GM19025 (cell line): ENCODE measurements around the gene ANKRD45.
"Not testable (repeated sequence)": the region's sequence is repeated elsewhere in the genome, so short reads cannot be mapped to it uniquely, and the experiment has no call there.

Experiments used
- ATAC-seq: cut with Tn5 transposase; IDR thresholded peaks from one replicate; pipeline ENCODE4 v1.9.1; 2021; ENCODE audit warnings: mild to moderate bottlenecking, low read depth, moderate library complexity; ENCODE audit not compliant: unreplicated experiment

ANKRD45 gene

GRCh38 chr1:173646656-173647055, 23.0 kb downstream of the ANKRD45 start:
- no peak for ATAC-seq

- not testable (repeated sequence) for ATAC-seq
Observed at GRCh38 chr1:173642450-173643139, 27.1 kb downstream of the ANKRD45 start.

GRCh38 chr1:173639102-173639501, 30.5 kb downstream of the ANKRD45 start:
- ATAC-seq = no peak

GRCh38 chr1:173638043-173639021, 31.3 kb downstream of the ANKRD45 start:
- ATAC-seq = no peak

- ATAC-seq = not testable (repeated sequence)
Observed at GRCh38 chr1:173637236-173638042, 32.2 kb downstream of the ANKRD45 start.

- no peak for ATAC-seq
Observed at GRCh38 chr1:173635116-173635515, 34.5 kb downstream of the ANKRD45 start, which contains the start of gene TEX50. TSS of gene TEX50 (plus strand) at chr1:173635338. CDS start at chr1:173635522, 184 bp downstream.

- ATAC-seq = no peak
Observed at GRCh38 chr1:173628888-173629287, 40.8 kb downstream of the ANKRD45 start.

- ATAC-seq = no peak
Observed at GRCh38 chr1:173627269-173627668, 42.4 kb downstream of the ANKRD45 start.

- ATAC-seq = no peak
Observed at GRCh38 chr1:173616859-173617258, 52.8 kb downstream of the ANKRD45 start.

GRCh38 chr1:173613086-173613485, 56.6 kb downstream of the ANKRD45 start:
- not testable (repeated sequence) for ATAC-seq

GRCh38 chr1:173608503-173609216, 61.0 kb downstream of the ANKRD45 start:
- no peak for ATAC-seq

GRCh38 chr1:173603056-173603591, 66.5 kb downstream of the ANKRD45 start, which contains the start of gene SLC9C2:
TSS of gene SLC9C2 (minus strand) at chr1:173603072. CDS start at chr1:173601776, 1,296 bp downstream.
- ATAC-seq = no peak

- peak; percentile 72 for ATAC-seq
Observed at GRCh38 chr1:173601588-173601987, 68.1 kb downstream of the ANKRD45 start.

- no peak for ATAC-seq
Observed at GRCh38 chr1:173596097-173596825, 73.4 kb downstream of the ANKRD45 start.

- ATAC-seq = not testable (repeated sequence)
Observed at GRCh38 chr1:173591138-173591537, 78.5 kb downstream of the ANKRD45 start.

GRCh38 chr1:173590557-173590956, 79.1 kb downstream of the ANKRD45 start:
- ATAC-seq = no peak

GRCh38 chr1:173581383-173582079, 88.1 kb downstream of the ANKRD45 start:
- ATAC-seq = no peak

- ATAC-seq = no peak
Observed at GRCh38 chr1:173580658-173581057, 89.0 kb downstream of the ANKRD45 start.
